KOPT-K1 (cell line): ENCODE measurements around the gene NREP.
A peak's percentile ranks its signal among the peaks of the same experiment; 100 is the strongest.

ENCODE experiments used
- H3K27ac ChIP-seq: fragments of 200-600 bp; sonication (generic); 2 replicates; pipeline ENCODE4 v1.5.1; 2016; ENCODE audit warnings: antibody characterized with exemption, mild to moderate bottlenecking, low read depth, low read length; ENCODE audit not compliant: poor library complexity, severe bottlenecking
- H3K36me3 ChIP-seq: fragments of 200-600 bp; sonication (generic); 2 replicates; pipeline ENCODE4 v1.5.1; 2017; ENCODE audit warnings: antibody characterized with exemption, mild to moderate bottlenecking, low read length, moderate library complexity; ENCODE audit not compliant: insufficient read depth
- H3K9me3 ChIP-seq: fragments of 200-600 bp; sonication (generic); 2 replicates; pipeline ENCODE4 v1.5.1; 2017; ENCODE audit warnings: antibody characterized with exemption, low read length, mild to moderate bottlenecking; ENCODE audit not compliant: insufficient read depth, poor library complexity, severe bottlenecking

The NREP gene

GRCh38 chr5:111776913-111777781 lies 20.2 kb upstream of the NREP start:
- H3K27ac ChIP-seq, result no peak overlapping the region
- H3K36me3 ChIP-seq, result no peaks in the 10 kb centered on the region
- H3K9me3 ChIP-seq, result no peaks in the 10 kb centered on the region

- Histone ChIP-seq H3K36me3 (no peaks in the 10 kb centered on the region), H3K27ac (no peak overlapping the region), H3K9me3 (no peaks in the 10 kb centered on the region)
These were observed 18.2 kb upstream of the NREP start for GRCh38 chr5:111775224-111775623.

GRCh38 chr5:111774525-111774924 lies 17.5 kb upstream of the NREP start:
- H3K9me3 ChIP-seq, result no peaks in the 10 kb centered on the region
- H3K27ac ChIP-seq, result no peak overlapping the region

DNA sequence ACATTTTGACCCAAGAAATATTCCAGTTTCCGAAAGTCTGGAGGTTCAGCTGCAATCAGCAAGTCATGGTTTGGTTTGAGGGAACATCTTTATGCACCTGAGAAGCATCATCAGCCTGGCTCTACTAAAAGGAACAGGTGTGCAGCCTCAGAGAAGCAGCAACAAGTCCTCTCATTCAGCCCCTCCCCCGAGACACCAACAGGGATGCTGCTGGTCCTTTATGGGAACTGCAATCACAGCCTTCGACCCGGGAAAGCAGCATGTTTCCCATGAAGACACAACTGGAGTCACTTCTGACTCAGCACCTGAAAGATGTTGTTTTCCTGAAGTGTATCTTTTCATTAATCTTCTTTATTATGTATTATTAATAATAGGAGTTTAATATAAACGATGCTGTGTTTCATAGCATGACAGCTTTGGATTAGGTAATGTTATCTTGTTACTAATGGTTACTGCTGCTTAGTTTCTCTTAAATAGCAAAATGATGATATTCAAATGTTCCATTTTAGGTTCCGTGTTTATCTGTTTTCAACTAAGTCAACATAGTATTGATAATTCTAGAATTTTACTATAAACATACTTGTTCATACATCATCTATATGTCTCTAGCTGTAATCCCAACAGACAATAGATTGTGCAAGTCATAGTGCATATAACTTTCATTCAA lies 15.6 kb upstream of the NREP start:
- H3K9me3 ChIP-seq, result no peaks in the 10 kb centered on the region
- H3K36me3 ChIP-seq, result no peaks in the 10 kb centered on the region
- H3K27ac ChIP-seq, result no peak overlapping the region

More at GRCh38 chr5:111774525-111774924, 17.5 kb upstream of the NREP start:
- H3K36me3 ChIP-seq, result no peaks in the 10 kb centered on the region

DNA sequence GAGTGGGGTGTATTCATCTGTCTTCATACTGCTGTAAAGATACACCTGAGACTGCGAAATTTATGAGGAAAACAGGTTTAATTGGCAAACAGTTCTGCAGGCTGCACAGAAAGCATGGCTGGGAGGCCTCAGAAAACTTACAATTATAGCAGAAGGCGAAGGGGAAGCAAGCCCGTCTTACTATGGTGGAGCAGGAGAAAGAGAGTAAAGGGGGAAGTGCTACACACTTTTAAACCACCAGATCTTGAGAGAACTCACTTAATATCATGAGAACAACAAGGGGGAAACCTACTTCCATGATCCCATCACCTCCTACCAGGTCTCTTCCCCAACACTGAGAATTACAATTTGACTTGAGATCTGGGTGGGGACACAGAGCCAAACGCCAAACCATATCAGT lies 12.5 kb upstream of the NREP start:
- H3K36me3 ChIP-seq, result no peaks in the 10 kb centered on the region
- no peak overlapping the region for H3K27ac ChIP-seq
- no peaks in the 10 kb centered on the region for H3K9me3 ChIP-seq

DNA sequence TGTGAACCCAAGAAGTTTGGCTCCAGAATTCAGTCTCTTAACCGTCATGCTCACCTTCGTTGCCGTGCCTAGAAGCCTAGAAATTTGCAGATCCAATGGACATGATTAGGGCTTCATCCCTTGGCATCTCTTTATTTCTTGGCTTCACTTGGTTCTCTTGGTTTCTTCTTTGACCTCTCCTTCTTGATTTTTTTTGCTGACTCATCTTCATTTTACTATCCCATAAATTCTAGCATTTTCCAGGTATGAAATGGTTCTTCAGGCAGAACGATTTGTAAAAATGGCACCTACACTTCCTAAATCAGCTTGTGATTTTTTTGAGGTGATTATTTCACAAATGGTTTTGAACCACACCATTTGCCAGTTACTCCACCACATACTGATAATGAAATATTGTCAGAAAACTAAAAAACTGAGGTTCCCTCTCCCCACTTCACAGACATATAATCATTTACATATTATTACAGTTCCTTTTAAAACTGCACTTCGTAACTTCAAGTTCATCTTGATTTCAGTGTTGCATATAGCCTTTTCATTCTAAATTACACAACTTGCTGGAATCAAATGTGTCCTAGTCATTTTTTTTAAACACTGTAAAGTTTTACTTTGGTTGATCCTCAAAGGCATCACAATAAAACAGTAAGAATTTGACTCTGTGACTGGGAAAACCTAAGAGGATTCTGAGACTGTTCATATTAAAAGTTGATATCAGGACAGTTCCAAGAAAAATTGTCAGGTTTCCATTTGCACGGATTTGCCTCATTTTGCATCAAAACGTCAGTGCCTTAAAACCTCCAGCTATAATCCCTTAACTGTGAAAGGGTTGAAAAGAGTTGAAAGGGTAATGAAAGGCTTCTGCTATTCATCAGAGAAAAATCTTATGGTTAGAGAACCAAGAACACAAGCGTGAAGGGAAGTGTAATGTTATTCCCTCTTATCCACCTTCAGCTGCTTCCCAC lies 8.9 kb upstream of the NREP start:
- no peak overlapping the region for H3K27ac ChIP-seq
- H3K9me3 ChIP-seq, result no peaks in the 10 kb centered on the region
- no peaks in the 10 kb centered on the region for H3K36me3 ChIP-seq

GRCh38 chr5:111764019-111764418 lies 7.0 kb upstream of the NREP start:
- no peak overlapping the region for H3K27ac ChIP-seq
- H3K36me3 ChIP-seq, result no peaks in the 10 kb centered on the region
- no peaks in the 10 kb centered on the region for H3K9me3 ChIP-seq

DNA sequence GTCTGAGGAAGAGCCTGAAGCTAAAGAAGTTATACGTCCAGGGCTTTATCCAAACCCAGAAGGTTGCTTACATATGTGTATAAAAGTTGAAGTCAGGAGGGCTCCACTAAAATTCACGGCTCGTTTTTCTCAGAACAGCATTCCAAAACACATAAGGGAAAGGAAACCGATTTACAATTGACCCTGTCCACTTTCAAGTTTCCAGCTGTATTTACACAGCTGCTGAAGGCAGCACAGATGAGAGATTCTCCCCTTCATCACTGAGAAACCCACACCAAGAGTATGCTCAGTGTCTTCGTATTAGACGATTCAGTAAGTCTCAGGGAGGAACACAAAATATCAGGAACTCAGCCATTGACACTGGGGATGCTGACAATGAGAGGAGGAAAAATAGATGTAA lies 5.9 kb upstream of the NREP start:
- H3K27ac ChIP-seq, result no peak overlapping the region
- no peaks in the 10 kb centered on the region for H3K36me3 ChIP-seq

GRCh38 chr5:111758284-111758628 lies 1.3 kb upstream of the NREP start:
- peaks cover 12% of the 10 kb centered on the region; the same call in 1 of the 2 replicates for H3K36me3 ChIP-seq
- no peaks in the 10 kb centered on the region for H3K9me3 ChIP-seq
- H3K27ac ChIP-seq, result peak overlapping the region; percentile 95

More for the DNA sequence above, 5.9 kb upstream of the NREP start:
- no peaks in the 10 kb centered on the region for H3K9me3 ChIP-seq

DNA sequence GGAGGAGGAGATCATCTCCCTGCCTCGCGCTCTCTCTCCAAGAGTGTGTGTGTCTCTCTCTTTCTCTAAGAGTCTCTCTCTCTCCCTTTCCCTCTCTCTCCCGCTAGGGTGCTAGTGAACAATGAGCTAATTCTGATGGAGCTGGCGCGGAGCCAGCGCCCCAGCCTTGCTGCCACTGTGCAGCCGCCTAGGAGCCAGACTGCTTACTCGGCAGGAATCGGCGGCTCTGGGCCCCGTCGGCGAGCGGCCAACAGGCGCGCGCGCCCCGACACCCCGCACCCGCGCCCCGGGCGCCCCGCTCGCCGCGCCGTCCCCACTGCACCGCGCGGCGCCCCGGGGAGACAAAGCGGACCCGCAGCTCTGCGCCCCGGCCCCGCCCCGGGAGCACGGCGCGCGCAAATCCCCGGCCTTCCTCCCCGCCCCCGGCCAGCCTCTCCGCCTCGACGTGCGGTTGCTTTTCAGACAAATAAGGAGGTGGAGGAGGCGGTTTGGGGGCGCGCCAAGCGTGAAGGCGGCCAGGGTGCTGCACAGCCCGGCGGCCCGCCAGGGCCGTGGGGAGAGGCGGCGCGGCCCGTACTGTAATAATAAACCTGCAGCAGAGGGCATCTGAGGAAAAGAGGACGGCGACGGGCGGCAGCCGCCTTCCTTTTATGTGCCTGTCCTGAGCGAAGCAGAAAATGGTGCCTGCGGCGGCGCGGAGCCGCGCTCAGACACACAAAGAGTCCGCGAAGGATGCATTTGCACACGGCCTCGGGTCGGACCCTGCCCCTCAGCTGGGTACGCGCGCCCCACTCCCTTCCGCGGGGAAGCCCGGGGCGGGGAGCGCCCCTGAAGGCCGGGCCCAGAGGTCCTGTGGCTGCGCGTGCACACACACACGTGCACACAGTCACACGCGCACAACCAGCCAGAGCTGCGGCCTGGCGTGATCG lies 625 bp upstream of the NREP start:
- Histone ChIP-seq H3K9me3 (no peaks in the 10 kb centered on the region), H3K36me3 (peaks cover 17% of the 10 kb centered on the region), H3K27ac (peak overlapping the region; percentile 95)

- Histone ChIP-seq H3K9me3 (no peaks in the 10 kb centered on the region), H3K36me3 (peaks cover 32% of the 10 kb centered on the region), H3K27ac (peak overlapping the region; percentile 95)
These were observed 1.0 kb downstream of the NREP start for GRCh38 chr5:111755942-111756381.

GRCh38 chr5:111755345-111755941 lies 1.6 kb downstream of the NREP start:
- Histone ChIP-seq H3K9me3 (no peaks in the 10 kb centered on the region), H3K36me3 (peaks cover 37% of the 10 kb centered on the region), H3K27ac (peak overlapping the region; percentile 95)

GRCh38 chr5:111753884-111754589 lies 3.0 kb downstream of the NREP start:
- peak overlapping the region; percentile 95 for H3K27ac ChIP-seq
- no peaks in the 10 kb centered on the region for H3K9me3 ChIP-seq
- H3K36me3 ChIP-seq, result peaks cover 51% of the 10 kb centered on the region
